K562 (cell line): Measurements from ENCODE around the gene CHMP4B. TPM values are rescaled to one million over a fixed set of nuclear protein-coding genes. Genes with fewer than 3 reads are reported as not detected.
A peak's percentile ranks its signal among the peaks of the same experiment; 100 is the strongest.

Source experiments
- ATAC-seq: fragments of 200-7000 bp; cut with Tn5 transposase; 3 replicates; pipeline ENCODE4 v1.9.1; 2020; ENCODE audit warnings: moderate library complexity
- BruUV-seq: library from RNA; stranded (reverse); fragments of 400-500 nt; replicated peaks from 2 replicates; lab custom pipeline; 2021; lab: Mats Ljungman, UMichigan
- CTCF ChIA-PET: fragments of 300-600 bp; formaldehyde crosslinking; extraction: SDS; loops from one replicate; lab custom pipeline; 2021; ENCODE audit warnings: low intra/inter-chr PET ratio; lab: Yijun Ruan, JAX
- POLR2A ChIA-PET: fragments of 300-600, 350-650 bp; sonication (Branson Sonifier 250); formaldehyde crosslinking; extraction: SDS; loops from one replicate; lab custom pipeline; 2021; ENCODE audit warnings: antibody characterized with exemption, inconsistent platforms; lab: Yijun Ruan, JAX
- DNase-seq, 4 experiments: peaks; one replicate each; pipeline versions ENCODE4 v3.0.0 to v3.0.0-alpha.2; 2011 to 2018; ENCODE audit warnings: low spot score in 3 of 4, mixed read lengths in 3 of 4; ENCODE audit errors: extremely low read depth in 1 of 4
- FAIRE-seq: peaks from 2 replicates; lab custom pipeline; 2011; peaks lifted over from hg19 to GRCh38; lab: Jason Lieb, UNC
- H2AFZ ChIP-seq: 2 replicates; pipeline ENCODE4 v1.6.0; 2011; ENCODE audit warnings: low read depth, low read length, control low read depth, inconsistent platforms
- H3K27ac ChIP-seq: fragments of 200-600 bp; 3 replicates; pipeline ENCODE4 v1.8.0; 2011; ENCODE audit warnings: low read depth, mild to moderate bottlenecking, control low read depth, inconsistent platforms, low read length, moderate library complexity, mixed read lengths; ENCODE audit errors: extremely low read depth
- H3K27me3 ChIP-seq, 2 experiments: fragments of 300-600 bp in 1 of 2; 2 replicates in 1 of 2; 3 replicates in 1 of 2; pipeline versions ENCODE4 v1.6.0 to v1.8.0; 2011; ENCODE audit warnings: inconsistent platforms in 2 of 2, low read length in 2 of 2, mild to moderate bottlenecking in 1 of 2, mixed read lengths in 1 of 2, moderate library complexity in 1 of 2; ENCODE audit not compliant: control insufficient read depth in 2 of 2, insufficient read depth in 2 of 2
- H3K36me3 ChIP-seq: fragments of 300-600 bp; 3 replicates; pipeline ENCODE4 v1.8.0; 2011; ENCODE audit warnings: mild to moderate bottlenecking, low read length, inconsistent platforms; ENCODE audit not compliant: control insufficient read depth, insufficient read depth
- H3K4me1 ChIP-seq, 2 experiments: fragments of 200-600 bp in 1 of 2; replicated peaks in 1 of 2; 2 replicates in 1 of 2; 3 replicates in 1 of 2; pipeline versions ENCODE4 v1.5.1 to v1.8.0; 2011; ENCODE audit warnings: inconsistent platforms in 2 of 2, low read length in 2 of 2, mild to moderate bottlenecking in 1 of 2, mixed read lengths in 1 of 2, moderate library complexity in 1 of 2; ENCODE audit not compliant: control insufficient read depth in 2 of 2, insufficient read depth in 2 of 2
- H3K4me2 ChIP-seq: 2 replicates; pipeline ENCODE4 v1.6.1; 2011; ENCODE audit warnings: low read length, control low read depth, inconsistent platforms, mixed read lengths; ENCODE audit not compliant: insufficient read depth
- H3K4me3 ChIP-seq: fragments of 200-600 bp; sonication (generic), shearing (Covaris generic); 2 replicates; pipeline ENCODE4 v1.5.1; 2016; ENCODE audit warnings: control low read depth, inconsistent platforms
- H3K79me2 ChIP-seq: fragments of 200-600 bp; 3 replicates; pipeline ENCODE4 v1.8.0; 2011; ENCODE audit warnings: low read length, inconsistent platforms; ENCODE audit not compliant: control insufficient read depth, insufficient read depth
- H3K9ac ChIP-seq, 2 experiments: 2 replicates each; pipeline versions ENCODE4 v1.6.0 to v1.6.1; 2011; ENCODE audit warnings: low read depth in 2 of 2, low read length in 2 of 2, control low read depth in 1 of 2, inconsistent platforms in 1 of 2, mild to moderate bottlenecking in 1 of 2, mixed read lengths in 1 of 2; ENCODE audit not compliant: insufficient read depth in 1 of 2
- H3K9me1 ChIP-seq: one replicate; pipeline ENCODE4 v1.6.0; 2011; ENCODE audit warnings: inconsistent platforms, mild to moderate bottlenecking, low read length, moderate library complexity; ENCODE audit not compliant: control insufficient read depth, insufficient read depth
- H3K9me3 ChIP-seq: replicated peaks from 2 replicates; pipeline ENCODE4 v1.5.1; 2011; ENCODE audit warnings: low read depth, low read length, inconsistent platforms; ENCODE audit not compliant: control insufficient read depth, insufficient read depth
- H4K20me1 ChIP-seq: replicated peaks from 2 replicates; pipeline ENCODE4 v1.6.1; 2011; ENCODE audit warnings: low read length, inconsistent platforms, mixed read lengths; ENCODE audit not compliant: control insufficient read depth, insufficient read depth
- BDP1 ChIP-seq: IDR thresholded peaks from 3 replicates; pipeline ENCODE4 v1.6.1; 2011; ENCODE audit not compliant: insufficient read length, insufficient read depth
- C11orf30 ChIP-seq: fragments of 450-650 bp; IDR thresholded peaks from 2 replicates; pipeline ENCODE4 v1.6.1; 2016; ENCODE audit warnings: low read depth, mild to moderate bottlenecking
- GATA2 ChIP-seq: sonication (generic); formaldehyde crosslinking; IDR thresholded peaks from 2 replicates; pipeline ENCODE4 v1.4.0; 2020; ENCODE audit warnings: mild to moderate bottlenecking, missing genetic modification reagents
- JUND ChIP-seq, 2 experiments: IDR thresholded peaks; 2 replicates in 1 of 2; 3 replicates in 1 of 2; pipeline ENCODE4 v1.6.1; 2011; ENCODE audit warnings: borderline replicate concordance in 2 of 2, low read depth in 2 of 2, low read length in 2 of 2, improper control_type of control experiment in 1 of 2, missing biosample characterization in 1 of 2, missing genetic modification characterization in 1 of 2, missing genetic modification reagents in 1 of 2
- KDM2B ChIP-seq: fragments of 250-450 bp; sonication (Bioruptor Pico); IDR thresholded peaks from 2 replicates; pipeline ENCODE4 v1.8.0; 2021; ENCODE audit warnings: mild to moderate bottlenecking, moderate library complexity
- NFIC ChIP-seq: fragments of 450-650 bp; IDR thresholded peaks from 2 replicates; pipeline ENCODE4 v1.6.1; 2017; ENCODE audit warnings: mild to moderate bottlenecking, inconsistent platforms
- NONO ChIP-seq, 2 experiments: fragments of 200-400 bp in 1 of 2; fragments of 450-650 bp in 1 of 2; formaldehyde crosslinking in 1 of 2; IDR thresholded peaks; 2 replicates each; pipeline ENCODE4 v1.6.1; 2017; ENCODE audit warnings: low read depth in 2 of 2, mild to moderate bottlenecking in 2 of 2, moderate library complexity in 2 of 2, low read length in 1 of 2
- POLR2G ChIP-seq: fragments of 200-400 bp; formaldehyde crosslinking; IDR thresholded peaks from 2 replicates; pipeline ENCODE4 v1.6.1; 2017; ENCODE audit warnings: low read depth, mild to moderate bottlenecking, antibody characterized with exemption, low read length, moderate library complexity
- SMAD3 ChIP-seq: fragments of 450-650 bp; formaldehyde crosslinking; conservative IDR thresholded peaks from 2 replicates; pipeline ENCODE4 v1.4.0; 2020; ENCODE audit warnings: mild to moderate bottlenecking
- SMARCE1 ChIP-seq: fragments of 450-650 bp; IDR thresholded peaks from 2 replicates; pipeline ENCODE4 v1.7.1; 2016; ENCODE audit warnings: mild to moderate bottlenecking
- ZC3H11A ChIP-seq: IDR thresholded peaks from 2 replicates; pipeline ENCODE4 v1.6.1; 2012; ENCODE audit warnings: low read depth, low read length, improper control_type of control experiment
- ZNF253 ChIP-seq: fragments of 250-450 bp; sonication (Bioruptor Pico); conservative IDR thresholded peaks from 2 replicates; pipeline ENCODE4 v1.6.1; 2021; ENCODE audit warnings: mild to moderate bottlenecking
- WGBS: fragments of 100-300 bp; shearing (Covaris generic); methylation state at CpG from one replicate; pipeline ENCODE4 v1.1.6; 2016; ENCODE audit warnings: low coverage, mixed read lengths; ENCODE audit not compliant: insufficient coverage; ENCODE audit errors: missing lambda C conversion rate; 5-methylcytosine and 5-hydroxymethylcytosine counted together
- in situ Hi-C: fragments of 300-500 bp; cut with MboI; formaldehyde crosslinking; loops from 4 replicates; pipeline ENCODE4 v1.15.0; 2018; ENCODE audit warnings: inconsistent platforms, mixed read lengths
- intact Hi-C: fragments of 100-400 bp; cut with micrococcal nuclease; formaldehyde crosslinking; loops from 2 replicates; pipeline ENCODE4 v1.14.2; 2022
- polyA plus RNA-seq, 8 experiments: library from polyadenylated mRNA; depleted of rRNA in 4 of 8; stranded (reverse) in 5 of 8; unstranded in 3 of 8; fragments of >200 nt; fragmentation: Nextera tagmentation in 2 of 8; fragmentation: Illumina TruSeq in 1 of 8; extraction: Ambion mirVana in 2 of 8; extraction: Trizol in 1 of 8; gene quantifications; 2 replicates each; pipeline versions ENCODE4 v1.2.1 to v1.2.3, GENCODE V29; 2011 to 2014; ENCODE audit warnings: inconsistent platforms in 1 of 8, missing spikeins in 1 of 8
- total RNA-seq, 7 experiments: library from RNA; depleted of rRNA in 6 of 7; stranded (reverse); fragments of >200 nt in 6 of 7; fragmentation: Illumina TruSeq in 2 of 7; extraction: Trizol in 2 of 7; gene quantifications; 2 replicates each; pipeline versions ENCODE4 v1.2.1 to v1.2.3, GENCODE V29; 2011 to 2021; ENCODE audit warnings: low replicate concordance in 1 of 7
- TF ChIP-seq, protein P1 (sequence below): fragments of 250-450 bp; sonication (Bioruptor Pico); IDR thresholded peaks from 2 replicates; pipeline ENCODE4 v1.4.0; 2020; ENCODE audit warnings: mild to moderate bottlenecking, moderate library complexity, borderline replicate concordance
- TF ChIP-seq, protein P2 (sequence below): sonication (generic); formaldehyde crosslinking; IDR thresholded peaks from 2 replicates; pipeline ENCODE4 v1.8.0; 2022; ENCODE audit warnings: mild to moderate bottlenecking, missing genetic modification reagents
- TF ChIP-seq, protein P3 (sequence below): fragments of 450-650 bp; formaldehyde crosslinking; IDR thresholded peaks from 2 replicates; pipeline ENCODE4 v1.4.0; 2020; ENCODE audit warnings: mild to moderate bottlenecking

CHMP4B gene
- total and polyA plus RNA-seq, 9 of the 15 experiments (the other 6 are each of a cell fraction or from before 2014, with no cell fraction given): 1.8 to 64.7 (median 31.8) TPM

- TF ChIP-seq SMAD3 (CRISPR knock-in tag): no peak
- TF ChIP-seq NFIC: peak; percentile 71
- peak; percentile 54; the same call in 1 of the 2 replicates for TF ChIP-seq JUND (IDR thresholded peaks at IDR 0.05; ENCODE audit: borderline replicate concordance, low read depth, low read length)
- TF ChIP-seq JUND (tag; IDR thresholded peaks at IDR 0.05; ENCODE audit: borderline replicate concordance, low read depth, low read length): no peak
- 0 out of 2 replicates have a peak, but pooled peaks have one; percentile 34 for TF ChIP-seq SMARCE1
- no peak for TF ChIP-seq ZC3H11A
Observed at GRCh38 chr20:33789109-33789857, 21.9 kb upstream of the CHMP4B start (continued).

GRCh38 chr20:33789858-33790182 is 21.3 kb upstream of the CHMP4B start:
- Histone ChIP-seq H3K4me1 (peaks cover 8 to 19% of the 10 kb centered on the region in 2 experiments; a peak in 4 of 5 replicates), H3K9ac (peak overlapping the region in 1 of 2 experiments; percentile 4; a peak in 1 of 4 replicates), H3K9me1 (no peaks in the 10 kb centered on the region), H3K79me2 (no peaks in the 10 kb centered on the region), H3K9me3 (no peaks in the 10 kb centered on the region), H2AFZ (no peak overlapping the region), H3K4me3 (no peak overlapping the region), H3K36me3 (no peaks in the 10 kb centered on the region), H3K27ac (no peak overlapping the region), H3K4me2 (no peak overlapping the region), H3K27me3 (no peaks in the 10 kb centered on the region), H4K20me1 (no peaks in the 10 kb centered on the region)
- intact Hi-C loops: loop anchor here (5.0 to 10.0 kb wide), 3 partner anchors 72 to 275 kb away; no protein-coding TSS in a partner anchor
- DNase-seq (no peak), FAIRE-seq (no peak), ATAC-seq (no peak)
- in situ Hi-C loops: no loop called here
- BruUV-seq: no TSS peak
- CTCF ChIA-PET: no interaction called here
- POLR2A ChIA-PET: interaction anchor here (0.7 kb wide), 1 partner anchor 1322 kb away, joined by 4 read pairs; no protein-coding TSS in a partner anchor
- 18% methylated on average over 4 of the region's 5 CpGs for WGBS
- TF ChIP-seq, protein P1, sequence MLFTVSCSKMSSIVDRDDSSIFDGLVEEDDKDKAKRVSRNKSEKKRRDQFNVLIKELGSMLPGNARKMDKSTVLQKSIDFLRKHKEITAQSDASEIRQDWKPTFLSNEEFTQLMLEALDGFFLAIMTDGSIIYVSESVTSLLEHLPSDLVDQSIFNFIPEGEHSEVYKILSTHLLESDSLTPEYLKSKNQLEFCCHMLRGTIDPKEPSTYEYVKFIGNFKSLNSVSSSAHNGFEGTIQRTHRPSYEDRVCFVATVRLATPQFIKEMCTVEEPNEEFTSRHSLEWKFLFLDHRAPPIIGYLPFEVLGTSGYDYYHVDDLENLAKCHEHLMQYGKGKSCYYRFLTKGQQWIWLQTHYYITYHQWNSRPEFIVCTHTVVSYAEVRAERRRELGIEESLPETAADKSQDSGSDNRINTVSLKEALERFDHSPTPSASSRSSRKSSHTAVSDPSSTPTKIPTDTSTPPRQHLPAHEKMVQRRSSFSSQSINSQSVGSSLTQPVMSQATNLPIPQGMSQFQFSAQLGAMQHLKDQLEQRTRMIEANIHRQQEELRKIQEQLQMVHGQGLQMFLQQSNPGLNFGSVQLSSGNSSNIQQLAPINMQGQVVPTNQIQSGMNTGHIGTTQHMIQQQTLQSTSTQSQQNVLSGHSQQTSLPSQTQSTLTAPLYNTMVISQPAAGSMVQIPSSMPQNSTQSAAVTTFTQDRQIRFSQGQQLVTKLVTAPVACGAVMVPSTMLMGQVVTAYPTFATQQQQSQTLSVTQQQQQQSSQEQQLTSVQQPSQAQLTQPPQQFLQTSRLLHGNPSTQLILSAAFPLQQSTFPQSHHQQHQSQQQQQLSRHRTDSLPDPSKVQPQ (CRISPR knock-in tag): no peak
- no peak for TF ChIP-seq BDP1
- TF ChIP-seq GATA2 (CRISPR knock-in tag): no peak
- no peak for TF ChIP-seq ZNF253 (CRISPR knock-in tag)
- TF ChIP-seq, protein P2, sequence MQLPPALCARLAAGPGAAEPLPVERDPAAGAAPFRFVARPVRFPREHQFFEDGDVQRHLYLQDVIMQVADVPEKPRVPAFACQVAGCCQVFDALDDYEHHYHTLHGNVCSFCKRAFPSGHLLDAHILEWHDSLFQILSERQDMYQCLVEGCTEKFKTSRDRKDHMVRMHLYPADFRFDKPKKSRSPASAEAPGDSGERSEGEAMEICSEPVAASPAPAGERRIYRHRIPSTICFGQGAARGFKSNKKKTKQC: no peak
- no peak for TF ChIP-seq C11orf30
- TF ChIP-seq, protein P3, sequence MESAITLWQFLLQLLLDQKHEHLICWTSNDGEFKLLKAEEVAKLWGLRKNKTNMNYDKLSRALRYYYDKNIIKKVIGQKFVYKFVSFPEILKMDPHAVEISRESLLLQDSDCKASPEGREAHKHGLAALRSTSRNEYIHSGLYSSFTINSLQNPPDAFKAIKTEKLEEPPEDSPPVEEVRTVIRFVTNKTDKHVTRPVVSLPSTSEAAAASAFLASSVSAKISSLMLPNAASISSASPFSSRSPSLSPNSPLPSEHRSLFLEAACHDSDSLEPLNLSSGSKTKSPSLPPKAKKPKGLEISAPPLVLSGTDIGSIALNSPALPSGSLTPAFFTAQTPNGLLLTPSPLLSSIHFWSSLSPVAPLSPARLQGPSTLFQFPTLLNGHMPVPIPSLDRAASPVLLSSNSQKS (CRISPR knock-in tag): no peak
- TF ChIP-seq KDM2B (CRISPR knock-in tag): no peak
- TF ChIP-seq POLR2G: no peak
- TF ChIP-seq NONO (IDR thresholded peaks at IDR 0.05; ENCODE audit: low read depth in 2 of 2, low read length in 1 of 2): no peak
